HTERT RPE-1 (cell line): ENCODE measurements around the gene PHB1.
"Not testable (repeated sequence)": the region's sequence is repeated elsewhere in the genome, so short reads cannot be mapped to it uniquely, and the experiment has no call there.

ENCODE experiments used
- in situ Hi-C: fragments of 300-500 bp; cut with MboI; formaldehyde crosslinking; loops from 4 replicates; pipeline ENCODE4 v1.14.3; 2020; ENCODE audit warnings: low sequenced_read_pairs

Gene PHB1

GRCh38 chr17:49406421-49407061, 8.1 kb downstream of the PHB1 start:
- in situ Hi-C loops = no loop called here

GRCh38 chr17:49404906-49405305, 9.8 kb downstream of the PHB1 start:
- in situ Hi-C loops = no loop called here

GRCh38 chr17:49404361-49404760, 10.3 kb downstream of the PHB1 start:
- in situ Hi-C loops = no loop called here

- in situ Hi-C loops = no loop called here
Measured at GRCh38 chr17:49403514-49404289, 11.0 kb downstream of the PHB1 start.

DNA sequence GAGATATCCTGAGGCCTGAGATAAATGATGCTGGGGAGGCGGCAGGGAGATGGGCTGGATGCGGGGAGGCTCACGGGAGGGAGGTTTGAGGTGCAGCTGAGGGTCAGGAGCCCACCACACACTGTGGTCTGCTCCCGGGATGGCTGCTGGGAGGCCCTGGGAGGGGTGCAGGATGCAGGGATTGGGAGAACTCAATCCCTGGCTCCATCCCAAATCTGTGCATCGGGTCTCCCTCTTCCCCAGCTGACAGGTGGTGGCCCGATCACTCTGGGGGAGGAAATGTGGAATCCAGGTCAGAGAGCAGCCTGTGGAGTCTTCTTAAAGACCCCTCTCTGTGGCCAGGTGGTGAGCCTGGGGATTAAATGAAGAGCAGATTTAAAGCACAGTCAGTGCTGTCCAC, 12.0 kb downstream of the PHB1 start:
- in situ Hi-C loops = no loop called here

GRCh38 chr17:49401971-49402611, 12.6 kb downstream of the PHB1 start:
- in situ Hi-C loops = no loop called here

- in situ Hi-C loops = no loop called here
Measured at GRCh38 chr17:49399995-49400394, 14.7 kb downstream of the PHB1 start.

- in situ Hi-C loops = no loop called here
Measured at GRCh38 chr17:49397586-49397985, 17.1 kb downstream of the PHB1 start.

- in situ Hi-C loops = no loop called here
Measured at GRCh38 chr17:49393491-49394255, 21.0 kb downstream of the PHB1 start.

DNA sequence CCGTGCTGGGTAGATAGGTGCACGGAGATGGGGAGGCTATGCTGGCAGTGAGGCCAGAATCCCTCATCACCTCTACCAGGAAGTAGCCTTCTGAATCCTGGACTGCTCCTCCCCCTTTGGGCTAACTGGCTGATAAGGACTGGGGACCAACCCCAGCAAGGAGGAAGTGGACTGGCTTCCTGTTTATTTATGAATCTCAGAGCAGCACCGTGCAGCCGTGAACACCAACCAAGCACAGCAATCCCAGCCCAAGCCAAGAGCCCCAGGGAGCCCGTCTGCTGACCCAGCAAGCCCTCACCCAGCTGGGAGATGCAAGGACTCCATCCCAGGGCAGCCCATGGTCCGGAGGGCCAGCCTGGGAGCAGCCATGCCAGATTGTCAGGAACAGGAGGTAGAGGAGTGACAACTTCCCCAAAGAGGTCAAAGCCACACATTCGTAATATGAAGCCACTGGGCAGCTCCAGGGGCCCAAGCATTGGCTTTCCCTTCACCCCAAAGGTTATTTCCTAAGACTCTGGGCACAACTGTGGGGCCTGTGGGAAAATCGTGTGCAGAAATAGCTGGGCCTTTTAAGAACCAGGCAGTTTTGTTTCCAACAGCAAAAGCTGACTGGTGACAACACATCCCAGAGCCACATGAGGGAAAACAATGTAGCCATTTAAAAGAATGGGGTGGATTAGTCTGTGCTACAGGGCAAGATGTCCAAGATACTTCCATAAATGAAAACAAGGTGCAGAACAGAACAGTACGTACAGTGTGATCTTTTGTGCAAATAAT, 23.9 kb downstream of the PHB1 start:
- in situ Hi-C loops = no loop called here

DNA sequence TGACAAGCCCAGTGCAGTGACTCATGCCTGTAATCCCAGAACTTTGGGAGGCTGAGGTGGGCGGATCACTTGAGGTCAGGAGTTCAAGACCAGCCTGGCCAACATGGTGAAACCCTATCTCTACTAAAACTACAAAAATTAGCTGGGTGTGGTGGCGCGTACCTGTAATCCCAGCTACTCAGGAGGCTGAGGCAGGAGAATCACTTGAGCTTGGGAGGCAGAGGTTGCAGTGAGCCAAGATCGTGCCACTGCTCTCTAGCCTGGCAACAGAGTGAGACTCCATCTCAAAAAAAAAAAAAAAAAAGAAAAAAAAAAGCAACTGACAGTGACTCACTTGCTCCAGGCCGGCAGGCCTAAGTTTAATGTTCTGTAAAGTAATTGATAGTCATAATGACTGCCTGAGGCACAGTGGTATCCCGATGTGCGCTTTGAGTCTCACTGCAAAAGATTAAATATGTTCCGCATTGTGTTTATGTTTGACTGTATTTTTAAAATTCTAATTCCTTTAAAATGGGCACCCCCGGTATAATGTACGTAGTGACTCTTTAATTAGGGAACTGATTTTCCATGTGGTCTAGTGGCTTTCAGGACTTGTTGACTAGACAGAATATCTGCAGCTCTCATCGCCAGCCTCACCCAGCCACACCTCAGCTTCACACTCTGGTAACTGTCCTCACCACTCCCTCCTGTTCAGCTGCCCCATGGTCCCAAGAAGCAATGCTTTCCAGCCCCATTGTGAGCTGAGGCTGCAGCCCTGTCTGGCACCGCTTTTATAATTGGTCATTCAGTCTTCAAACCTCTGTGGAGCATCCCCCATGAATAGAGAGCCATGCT, 25.0 kb downstream of the PHB1 start:
- in situ Hi-C loops = not testable (repeated sequence)

GRCh38 chr17:49388692-49389513, 25.8 kb downstream of the PHB1 start:
- in situ Hi-C loops = no loop called here

GRCh38 chr17:49388290-49388640, 26.4 kb downstream of the PHB1 start:
- in situ Hi-C loops = no loop called here

- in situ Hi-C loops = no loop called here
Measured at GRCh38 chr17:49387498-49388289, 27.0 kb downstream of the PHB1 start.

GRCh38 chr17:49386373-49386772, 28.3 kb downstream of the PHB1 start:
- in situ Hi-C loops = no loop called here

GRCh38 chr17:49384951-49385350, 29.7 kb downstream of the PHB1 start:
- in situ Hi-C loops = no loop called here

DNA sequence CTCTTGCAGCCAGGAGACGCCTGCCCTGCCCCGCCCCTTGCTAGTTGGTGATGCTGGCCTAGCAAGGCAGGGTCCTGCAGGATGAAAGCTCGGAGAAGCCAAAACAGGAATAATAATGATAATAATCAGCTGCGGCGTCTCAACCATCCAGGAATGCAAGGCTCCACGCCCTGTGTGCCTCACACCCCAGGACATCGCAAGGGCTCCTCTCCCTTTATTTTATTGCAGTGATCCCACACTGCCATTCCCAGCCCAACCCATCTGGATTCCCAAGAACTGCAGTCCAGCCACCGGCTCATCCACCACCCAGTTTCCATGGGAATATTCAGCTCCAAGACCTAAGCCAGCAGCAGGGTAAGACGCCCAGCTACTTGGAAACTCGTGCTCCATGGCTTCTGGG, 31.6 kb downstream of the PHB1 start:
- in situ Hi-C loops = no loop called here

DNA sequence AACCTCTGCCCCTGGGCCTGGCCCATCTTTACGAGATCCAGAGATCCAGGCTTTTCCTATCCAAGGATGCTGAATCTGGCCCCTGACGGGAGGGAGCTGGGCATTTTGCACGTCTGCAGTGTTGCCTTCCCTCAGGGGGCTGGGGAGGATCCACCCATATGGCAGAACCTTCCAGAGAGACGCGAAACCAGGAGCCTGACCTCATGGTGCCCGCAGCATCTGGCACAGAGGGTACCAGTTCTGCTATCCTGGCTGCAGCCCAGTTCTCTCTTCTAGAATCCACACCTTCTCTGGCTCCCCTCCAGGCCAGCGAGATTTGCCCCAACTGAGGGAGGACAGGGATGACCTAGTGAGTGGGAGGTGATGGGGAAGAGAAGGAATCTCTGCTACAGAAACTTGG, 32.1 kb downstream of the PHB1 start:
- in situ Hi-C loops = no loop called here
